IMR-90 (cell line): ENCODE results near the gene EXOG. TPM values are rescaled to one million over a fixed set of nuclear protein-coding genes. Genes with fewer than 3 reads are reported as not detected.

Experiments
- ATAC-seq: fragments of 200-7000 bp; cut with Tn5 transposase; 2 replicates; pipeline ENCODE4 v1.9.1; 2020; ENCODE audit warnings: low read depth, mild to moderate bottlenecking, moderate library complexity
- BruUV-seq: library from RNA; stranded (reverse); fragments of 400-500 nt; replicated peaks from 2 replicates; lab custom pipeline; 2021; lab: Mats Ljungman, UMichigan
- CTCF ChIA-PET: fragments of 300-600 bp; formaldehyde crosslinking; extraction: SDS; loops from one replicate; lab custom pipeline; 2021; ENCODE audit warnings: antibody characterized with exemption; lab: Yijun Ruan, JAX
- POLR2A ChIA-PET: fragments of 300-600 bp; sonication (Branson Sonifier 250); formaldehyde crosslinking; loops from one replicate; lab custom pipeline; 2022; ENCODE audit warnings: antibody characterized with exemption; ENCODE audit not compliant: unreplicated experiment; lab: Charles Lee
- DNase-seq: peaks from one replicate; pipeline ENCODE4 v3.0.0; 2013
- H2AFZ ChIP-seq: replicated peaks from 2 replicates; pipeline ENCODE3; 2013; ENCODE audit warnings: low read length, mild to moderate bottlenecking; ENCODE audit not compliant: poor library complexity
- H2AK5ac ChIP-seq: 2 replicates; pipeline ENCODE4 v1.6.1; 2013; ENCODE audit warnings: low read depth, low read length, inconsistent platforms
- H2AK9ac ChIP-seq: replicated peaks from 2 replicates; pipeline ENCODE3; 2013; ENCODE audit warnings: mild to moderate bottlenecking, low read depth, low read length, moderate library complexity; ENCODE audit not compliant: poor library complexity
- H2BK120ac ChIP-seq: 2 replicates; pipeline ENCODE4 v1.6.1; 2013; ENCODE audit warnings: low read depth, low read length, inconsistent platforms
- H2BK15ac ChIP-seq: 3 replicates; pipeline ENCODE4 v1.6.1; 2013; ENCODE audit warnings: low read depth, low read length, inconsistent platforms
- H2BK20ac ChIP-seq: 2 replicates; pipeline ENCODE4 v1.6.1; 2013; ENCODE audit warnings: low read depth, mild to moderate bottlenecking, inconsistent platforms, low read length, moderate library complexity
- H2BK5ac ChIP-seq: 2 replicates; pipeline ENCODE4 v1.6.1; 2013; ENCODE audit warnings: mild to moderate bottlenecking, low read depth, low read length, inconsistent platforms; ENCODE audit not compliant: poor library complexity, severe bottlenecking
- H3K14ac ChIP-seq: replicated peaks from 2 replicates; pipeline ENCODE4 v1.6.1; 2013; ENCODE audit warnings: low read depth, low read length, inconsistent platforms
- H3K18ac ChIP-seq: 2 replicates; pipeline ENCODE4 v1.6.1; 2013; ENCODE audit warnings: low read depth, low read length, control low read depth
- H3K23ac ChIP-seq: 2 replicates; pipeline ENCODE4 v1.6.1; 2013; ENCODE audit warnings: low read depth, low read length, inconsistent platforms
- H3K27ac ChIP-seq: 2 replicates; pipeline ENCODE4 v1.5.1; 2013; ENCODE audit warnings: mild to moderate bottlenecking, control low read depth, low read length; ENCODE audit not compliant: insufficient read depth
- H3K27me3 ChIP-seq: 2 replicates; pipeline ENCODE4 v1.6.1; 2013; ENCODE audit warnings: low read length; ENCODE audit not compliant: control insufficient read depth, insufficient read depth
- H3K36me3 ChIP-seq: 2 replicates; pipeline ENCODE4 v1.6.1; 2013; ENCODE audit warnings: low read length, mixed read lengths; ENCODE audit not compliant: control insufficient read depth, insufficient read depth
- H3K4ac ChIP-seq: 2 replicates; pipeline ENCODE4 v1.6.1; 2013; ENCODE audit warnings: low read depth, low read length, inconsistent platforms
- H3K4me1 ChIP-seq: 2 replicates; pipeline ENCODE4 v1.6.1; 2013; ENCODE audit warnings: low read length, mixed read lengths; ENCODE audit not compliant: control insufficient read depth, insufficient read depth
- H3K4me2 ChIP-seq: 2 replicates; pipeline ENCODE4 v1.6.1; 2013; ENCODE audit warnings: low read depth, mild to moderate bottlenecking, control low read depth, low read length, moderate library complexity
- H3K4me3 ChIP-seq: 2 replicates; pipeline ENCODE4 v1.5.1; 2013; ENCODE audit warnings: low read depth, mild to moderate bottlenecking, control low read depth, low read length, moderate library complexity; ENCODE audit not compliant: insufficient read depth
- H3K56ac ChIP-seq: 2 replicates; pipeline ENCODE4 v1.6.1; 2013; ENCODE audit warnings: low read length, inconsistent platforms; ENCODE audit not compliant: insufficient read depth; ENCODE audit errors: extremely low read depth
- H3K79me1 ChIP-seq, 2 experiments: 2 replicates each; pipeline ENCODE4 v1.6.1; 2013; ENCODE audit warnings: low read length in 2 of 2, inconsistent platforms in 1 of 2, low read depth in 1 of 2
- H3K9ac ChIP-seq: 2 replicates; pipeline ENCODE4 v1.6.1; 2013; ENCODE audit warnings: low read depth, low read length, control low read depth
- H3K9me1 ChIP-seq: 2 replicates; pipeline ENCODE4 v1.6.1; 2013; ENCODE audit warnings: low read length, inconsistent platforms; ENCODE audit not compliant: insufficient read depth
- H3K9me3 ChIP-seq: 2 replicates; pipeline ENCODE4 v1.6.1; 2013; ENCODE audit warnings: low read length; ENCODE audit not compliant: control insufficient read depth, insufficient read depth
- H4K20me1 ChIP-seq: 2 replicates; pipeline ENCODE4 v1.6.1; 2013; ENCODE audit warnings: low read length, inconsistent platforms; ENCODE audit not compliant: insufficient read depth
- H4K5ac ChIP-seq: 2 replicates; pipeline ENCODE4 v1.6.1; 2013; ENCODE audit warnings: mild to moderate bottlenecking, low read depth, low read length, control low read depth
- H4K8ac ChIP-seq, 2 experiments: 2 replicates each; pipeline ENCODE4 v1.6.1; 2013; ENCODE audit warnings: low read depth in 2 of 2, low read length in 2 of 2, control low read depth in 1 of 2, inconsistent platforms in 1 of 2
- H4K91ac ChIP-seq: 2 replicates; pipeline ENCODE4 v1.6.1; 2013; ENCODE audit warnings: low read depth, low read length, inconsistent platforms; ENCODE audit not compliant: insufficient read depth
- BHLHE40 ChIP-seq: fragments of 150-350 bp; IDR thresholded peaks from 2 replicates; pipeline ENCODE4 v1.6.1; 2016; ENCODE audit warnings: mild to moderate bottlenecking, low read depth, low read length
- CEBPB ChIP-seq: IDR thresholded peaks from 2 replicates; pipeline ENCODE4 v1.6.1; 2012; ENCODE audit warnings: low read depth, low read length, improper control_type of control experiment
- CHD1 ChIP-seq: IDR thresholded peaks from 2 replicates; pipeline ENCODE4 v1.6.1; 2012; ENCODE audit warnings: low read depth, low read length, improper control_type of control experiment
- CTCF ChIP-seq: conservative IDR thresholded peaks from 2 replicates; pipeline ENCODE4 v1.5.1; 2012; ENCODE audit warnings: mild to moderate bottlenecking, low read depth, low read length, improper control_type of control experiment
- ELK1 ChIP-seq: fragments of 150-350 bp; IDR thresholded peaks from 2 replicates; pipeline ENCODE4 v1.6.1; 2016; ENCODE audit warnings: low read depth, mild to moderate bottlenecking, low read length, moderate library complexity, borderline replicate concordance
- FOS ChIP-seq: fragments of 150-350 bp; IDR thresholded peaks from 2 replicates; pipeline ENCODE4 v1.6.1; 2016; ENCODE audit warnings: low read depth, low read length
- MAFK ChIP-seq: IDR thresholded peaks from 2 replicates; pipeline ENCODE4 v1.6.1; 2012; ENCODE audit warnings: low read depth, low read length, improper control_type of control experiment
- MAZ ChIP-seq: IDR thresholded peaks from 2 replicates; pipeline ENCODE4 v1.6.1; 2012; ENCODE audit warnings: low read depth, mild to moderate bottlenecking, low read length, improper control_type of control experiment, moderate library complexity, borderline replicate concordance
- MXI1 ChIP-seq: IDR thresholded peaks from 2 replicates; pipeline ENCODE4 v1.6.1; 2012; ENCODE audit warnings: low read depth, mild to moderate bottlenecking, low read length, moderate library complexity, borderline replicate concordance
- NFE2L2 ChIP-seq: fragments of 150-350 bp; IDR thresholded peaks from 2 replicates; pipeline ENCODE4 v1.6.1; 2016; ENCODE audit warnings: low read depth, mild to moderate bottlenecking, low read length
- POLR2A ChIP-seq: IDR thresholded peaks from 2 replicates; pipeline ENCODE4 v1.6.1; 2012; ENCODE audit warnings: mild to moderate bottlenecking, low read depth, low read length
- RAD21 ChIP-seq: IDR thresholded peaks from 2 replicates; pipeline ENCODE4 v1.6.1; 2012; ENCODE audit warnings: low read length, improper control_type of control experiment
- RCOR1 ChIP-seq: IDR thresholded peaks from 2 replicates; pipeline ENCODE4 v1.6.1; 2012; ENCODE audit warnings: mild to moderate bottlenecking, low read length, improper control_type of control experiment; ENCODE audit not compliant: insufficient replicate concordance
- RFX5 ChIP-seq: IDR thresholded peaks from 2 replicates; pipeline ENCODE4 v1.8.0; 2012; ENCODE audit warnings: low read depth, mild to moderate bottlenecking, low read length, moderate library complexity
- SMC3 ChIP-seq: fragments of 150-350 bp; IDR thresholded peaks from 2 replicates; pipeline ENCODE4 v1.6.1; 2016; ENCODE audit warnings: low read depth, mild to moderate bottlenecking, antibody characterized with exemption, low read length, moderate library complexity
- WGBS, 2 experiments: methylation state at CpG; one replicate each; pipeline versions ENCODE4 v1.1.5 to v1.1.7; 2013; ENCODE audit warnings: missing lambda C conversion rate in 2 of 2; ENCODE audit not compliant: insufficient read length in 1 of 2; ENCODE audit errors: extremely low coverage in 2 of 2; 5-methylcytosine and 5-hydroxymethylcytosine counted together
- dilution Hi-C: fragments of 300-500 bp; cut with HindIII; formaldehyde crosslinking; loops from one replicate; pipeline ENCODE4 v1.14.3; 2018; ENCODE audit warnings: low sequenced_read_pairs; ENCODE audit not compliant: unreplicated experiment
- in situ Hi-C: fragments of 300-500 bp; cut with MboI; formaldehyde crosslinking; loops from 3 replicates; pipeline ENCODE4 v1.14.3; 2019; ENCODE audit warnings: low sequenced_read_pairs, inconsistent platforms, mixed read lengths
- intact Hi-C: fragments of 100-400 bp; cut with micrococcal nuclease; formaldehyde crosslinking; loops from 2 replicates; pipeline ENCODE4 v1.10.0; 2022
- polyA plus RNA-seq, 3 experiments: library from polyadenylated mRNA; depleted of rRNA; stranded (reverse); fragments of >200 nt; gene quantifications; 2 replicates each; pipeline ENCODE4 v1.2.3, GENCODE V29; 2012; ENCODE audit warnings: low replicate concordance in 1 of 3
- total RNA-seq: library from RNA; depleted of rRNA; stranded (reverse); fragments of >200 nt; gene quantifications from 2 replicates; pipeline ENCODE4 v1.2.3, GENCODE V29; 2012
- TF ChIP-seq, protein P1 (sequence below): fragments of 150-350 bp; IDR thresholded peaks from 2 replicates; pipeline ENCODE4 v1.6.1; 2017; ENCODE audit warnings: mild to moderate bottlenecking, antibody characterized with exemption, low read length, low read depth

The EXOG gene
- total and polyA plus RNA-seq, 2 of the 4 experiments (the other 2 are of a cell fraction): 10.2 to 15.0 TPM

DNA sequence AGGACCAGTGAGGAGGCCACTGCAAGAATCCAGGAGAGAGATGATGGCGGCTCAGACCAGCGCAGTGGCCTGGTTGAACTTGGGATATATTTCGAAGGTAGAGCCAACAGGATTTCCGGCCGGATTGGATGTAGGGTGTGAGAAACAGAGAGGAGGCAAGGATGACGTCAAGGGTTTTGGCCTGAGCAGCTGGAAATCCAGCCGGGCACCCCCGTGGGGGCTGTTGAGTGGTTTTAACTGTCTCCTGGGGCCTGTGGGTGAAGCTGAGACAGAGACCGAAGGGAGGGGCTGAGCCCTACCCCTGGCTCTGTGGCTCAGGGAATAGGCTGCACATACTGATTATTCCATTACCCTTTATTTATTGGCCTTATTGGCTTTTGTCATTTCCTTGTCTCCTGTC, 45.7 kb downstream of the EXOG start:
- peaks cover 4% of the 10 kb centered on the region; the same call in 1 of the 2 replicates for H3K9me1 ChIP-seq
- H3K79me1 ChIP-seq: no peaks in the 10 kb centered on the region
- no peak overlapping the region for H3K4me2 ChIP-seq
- H2BK15ac ChIP-seq: no peak overlapping the region
- no peak overlapping the region for H4K5ac ChIP-seq
- no peak overlapping the region for H3K27ac ChIP-seq
- H3K4me3 ChIP-seq: no peak overlapping the region
- no peak overlapping the region for H3K56ac ChIP-seq
- H4K91ac ChIP-seq: no peak overlapping the region
- dilution Hi-C loops (no loop called here), in situ Hi-C loops (no loop called here), intact Hi-C loops (no loop called here)
- 100% methylated on average over 2 of the region's 9 CpGs; no CpG with 5 or more reads in 1 of the 2 experiments for WGBS, 2 experiments
- no peak overlapping the region for H4K8ac ChIP-seq
- no peak overlapping the region for H2BK120ac ChIP-seq
- no peak overlapping the region for H2BK20ac ChIP-seq
- H3K36me3 ChIP-seq: no peaks in the 10 kb centered on the region
- no peak for DNase-seq
- H4K20me1 ChIP-seq: no peaks in the 10 kb centered on the region
- H2AK5ac ChIP-seq: no peak overlapping the region
- no TSS peak for BruUV-seq
- no peak overlapping the region for H2AK9ac ChIP-seq
- no peak overlapping the region for H3K4ac ChIP-seq
- CTCF ChIA-PET: no interaction called here
- ATAC-seq: no peak
- POLR2A ChIA-PET: no interaction called here
- H3K4me1 ChIP-seq: peaks cover 2% of the 10 kb centered on the region; the same call in 1 of the 2 replicates
- no peak overlapping the region for H2BK5ac ChIP-seq
- H2AFZ ChIP-seq: no peak overlapping the region
- no peaks in the 10 kb centered on the region for H3K9me3 ChIP-seq
- no peak overlapping the region for H3K14ac ChIP-seq
- no peak overlapping the region for H3K23ac ChIP-seq
- no peak overlapping the region for H3K18ac ChIP-seq
- TF ChIP-seq RCOR1: no peak
- TF ChIP-seq ELK1: no peak
- TF ChIP-seq FOS: no peak
- TF ChIP-seq MAFK: no peak
- TF ChIP-seq CEBPB: no peak
- no peak for TF ChIP-seq POLR2A
- no peak for TF ChIP-seq SMC3
- no peak for TF ChIP-seq RFX5
- no peak for TF ChIP-seq NFE2L2
- no peak for TF ChIP-seq CHD1
- no peak for TF ChIP-seq MAZ
- TF ChIP-seq, protein P1, sequence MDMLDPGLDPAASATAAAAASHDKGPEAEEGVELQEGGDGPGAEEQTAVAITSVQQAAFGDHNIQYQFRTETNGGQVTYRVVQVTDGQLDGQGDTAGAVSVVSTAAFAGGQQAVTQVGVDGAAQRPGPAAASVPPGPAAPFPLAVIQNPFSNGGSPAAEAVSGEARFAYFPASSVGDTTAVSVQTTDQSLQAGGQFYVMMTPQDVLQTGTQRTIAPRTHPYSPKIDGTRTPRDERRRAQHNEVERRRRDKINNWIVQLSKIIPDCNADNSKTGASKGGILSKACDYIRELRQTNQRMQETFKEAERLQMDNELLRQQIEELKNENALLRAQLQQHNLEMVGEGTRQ: no peak
- no peak for TF ChIP-seq CTCF
- TF ChIP-seq BHLHE40: no peak
- no peak for TF ChIP-seq MXI1
- TF ChIP-seq RAD21: no peak
- H3K27me3 ChIP-seq: peaks cover 2% of the 10 kb centered on the region; the same call in 1 of the 2 replicates
- no peak overlapping the region for H3K9ac ChIP-seq
